GM04503 (cell line): ENCODE data around the gene ZFP36L1.
A peak's percentile ranks its signal among the peaks of the same experiment; 100 is the strongest.

Source experiments
- DNase-seq: peaks from one replicate; pipeline ENCODE4 v3.0.0-alpha.2; 2012; ENCODE audit warnings: low read depth

Gene ZFP36L1

GRCh38 chr14:68792979-68793733 lies at the start of gene ZFP36L1:
Gene ZFP36L1 (minus strand): TSS chr14:68793067. CDS start chr14:68792938, 129 bp downstream.
- DNase-seq: peak; percentile 89

- no peak for DNase-seq
Measured at GRCh38 chr14:68842298-68842697, 49.4 kb upstream of the ZFP36L1 start.

DNA sequence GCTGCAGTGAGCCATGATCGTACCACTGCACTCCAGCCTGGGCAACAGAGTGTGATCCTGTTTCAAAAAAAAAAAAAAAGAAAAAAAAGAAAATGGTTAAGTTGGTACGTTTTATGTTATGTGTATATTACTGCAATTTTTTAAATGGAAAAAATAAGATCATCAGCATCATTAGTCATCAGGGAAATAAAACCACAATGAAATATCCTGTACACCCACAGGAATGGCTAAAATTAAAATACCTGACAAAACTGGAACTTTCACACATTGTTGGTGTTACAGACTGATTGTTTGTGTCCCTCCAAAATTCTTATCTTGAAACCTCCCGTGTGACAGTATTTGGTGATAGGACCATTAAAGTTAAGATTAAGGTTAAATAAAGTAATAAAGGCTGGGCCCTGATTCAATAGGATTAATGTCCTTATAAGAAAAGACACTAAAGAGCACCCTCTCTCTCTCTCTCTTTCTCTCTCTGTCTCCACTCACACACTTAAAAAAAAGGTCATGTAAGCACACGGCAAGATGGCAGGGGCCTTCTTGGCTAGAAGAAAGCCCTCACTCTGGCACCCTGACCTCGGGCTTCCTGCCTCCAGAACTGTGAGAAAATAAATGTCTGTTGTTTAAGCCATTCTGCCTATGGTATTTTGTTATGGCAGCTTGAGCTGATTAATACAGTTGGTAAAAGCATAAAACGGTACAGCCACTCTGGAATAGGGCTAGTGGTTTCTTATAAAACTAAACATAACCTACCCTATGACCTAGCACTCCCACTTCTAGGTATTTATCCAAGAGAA lies 48.3 kb upstream of the ZFP36L1 start:
- no peak for DNase-seq

GRCh38 chr14:68840454-68840853 lies 47.6 kb upstream of the ZFP36L1 start:
- no peak for DNase-seq

DNA sequence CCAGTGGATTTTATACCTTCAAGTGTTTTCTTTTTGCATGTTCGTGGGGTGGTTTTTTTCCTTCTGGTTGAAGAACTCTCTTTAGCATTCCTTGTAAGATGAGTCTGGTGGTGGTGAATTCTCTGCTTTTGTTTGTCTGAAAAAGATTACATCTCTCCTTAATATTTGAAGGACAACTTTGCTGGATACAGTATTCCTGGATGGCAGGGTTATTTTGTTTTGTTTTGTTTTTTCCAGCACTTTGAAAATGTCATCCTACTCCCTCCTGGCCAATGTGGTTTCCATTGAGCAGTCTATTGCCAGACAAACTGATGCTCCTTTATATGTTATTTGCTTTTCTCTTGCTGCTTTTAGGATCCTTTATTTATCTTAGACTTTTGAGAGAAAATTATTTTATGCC lies 43.2 kb upstream of the ZFP36L1 start:
- DNase-seq: no peak

GRCh38 chr14:68834816-68835215 lies 41.9 kb upstream of the ZFP36L1 start:
- no peak for DNase-seq

- DNase-seq: no peak
Measured at GRCh38 chr14:68828698-68829097, 35.8 kb upstream of the ZFP36L1 start.

DNA sequence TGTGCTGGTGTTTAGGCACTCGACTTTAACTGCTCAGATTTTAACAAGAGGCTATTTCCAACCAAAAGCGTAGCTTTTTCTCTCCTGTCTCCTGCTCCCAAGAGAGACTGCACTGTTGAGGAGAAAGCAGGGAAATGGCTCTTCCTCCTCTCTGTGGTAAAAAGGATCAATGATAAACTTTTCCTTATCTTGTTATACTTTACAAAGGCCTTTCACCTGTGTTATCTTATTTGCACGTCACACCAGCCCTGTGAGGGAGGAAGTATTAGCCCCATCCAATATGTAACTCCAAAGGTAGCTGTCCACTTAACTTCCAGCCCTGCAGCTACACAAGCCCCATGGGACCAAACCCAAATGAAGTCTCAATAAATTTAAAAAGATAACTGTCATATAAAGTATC lies 32.9 kb upstream of the ZFP36L1 start:
- DNase-seq: no peak

DNA sequence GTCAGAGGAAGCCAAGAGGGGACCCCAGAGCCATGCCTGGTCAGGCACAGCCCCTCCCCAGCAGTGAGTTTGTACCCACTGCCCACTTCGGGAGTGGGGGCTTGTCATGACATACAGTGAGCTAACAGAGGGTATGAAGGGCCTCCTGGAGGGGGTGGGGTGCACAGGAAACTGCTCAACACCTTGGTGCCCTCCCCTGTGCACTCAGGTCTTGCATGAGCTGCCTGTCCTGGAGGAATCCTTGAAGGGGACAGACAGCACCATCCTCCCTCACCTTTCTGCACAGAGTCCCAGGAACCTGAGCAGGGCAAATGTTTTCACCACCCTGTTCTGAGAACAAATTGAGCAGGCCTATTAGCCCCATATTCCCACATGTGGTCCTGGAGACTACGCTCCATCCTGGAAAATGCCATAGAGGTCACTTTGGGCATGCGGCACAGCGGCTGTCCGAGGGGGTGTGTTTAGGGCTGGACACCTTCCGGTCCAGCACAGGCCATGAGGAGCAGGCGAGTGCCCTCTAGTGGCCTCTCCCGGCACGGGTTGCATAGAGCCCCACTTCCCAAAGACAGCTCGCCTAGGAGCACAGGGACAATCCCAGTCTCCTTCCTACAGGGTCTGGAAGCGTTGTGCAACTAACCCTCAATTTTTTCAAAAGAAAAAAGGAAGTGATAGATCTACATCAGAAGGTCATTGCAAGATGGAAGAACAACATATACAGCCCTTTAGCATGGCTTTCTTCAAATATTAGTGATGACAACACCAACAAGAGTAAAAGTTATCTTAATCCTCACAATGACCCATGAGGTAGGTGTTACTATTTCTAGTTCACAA lies 31.9 kb upstream of the ZFP36L1 start:
- no peak for DNase-seq

DNA sequence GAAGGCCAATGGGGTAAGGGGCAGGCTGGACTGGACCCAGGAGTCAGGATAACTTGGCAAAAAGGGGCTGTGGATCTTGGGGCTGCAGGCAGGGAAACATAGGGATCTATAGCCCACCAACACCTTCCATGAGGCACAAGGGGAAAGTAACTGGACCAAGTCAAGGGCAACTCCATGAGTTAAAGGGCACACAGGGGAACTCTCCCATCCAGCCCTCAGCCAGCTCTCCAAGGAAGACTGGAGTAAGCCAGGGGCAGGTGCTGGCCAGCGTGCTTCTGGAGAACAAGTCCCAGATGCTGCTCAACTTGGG lies 31.3 kb upstream of the ZFP36L1 start:
- no peak for DNase-seq

DNA sequence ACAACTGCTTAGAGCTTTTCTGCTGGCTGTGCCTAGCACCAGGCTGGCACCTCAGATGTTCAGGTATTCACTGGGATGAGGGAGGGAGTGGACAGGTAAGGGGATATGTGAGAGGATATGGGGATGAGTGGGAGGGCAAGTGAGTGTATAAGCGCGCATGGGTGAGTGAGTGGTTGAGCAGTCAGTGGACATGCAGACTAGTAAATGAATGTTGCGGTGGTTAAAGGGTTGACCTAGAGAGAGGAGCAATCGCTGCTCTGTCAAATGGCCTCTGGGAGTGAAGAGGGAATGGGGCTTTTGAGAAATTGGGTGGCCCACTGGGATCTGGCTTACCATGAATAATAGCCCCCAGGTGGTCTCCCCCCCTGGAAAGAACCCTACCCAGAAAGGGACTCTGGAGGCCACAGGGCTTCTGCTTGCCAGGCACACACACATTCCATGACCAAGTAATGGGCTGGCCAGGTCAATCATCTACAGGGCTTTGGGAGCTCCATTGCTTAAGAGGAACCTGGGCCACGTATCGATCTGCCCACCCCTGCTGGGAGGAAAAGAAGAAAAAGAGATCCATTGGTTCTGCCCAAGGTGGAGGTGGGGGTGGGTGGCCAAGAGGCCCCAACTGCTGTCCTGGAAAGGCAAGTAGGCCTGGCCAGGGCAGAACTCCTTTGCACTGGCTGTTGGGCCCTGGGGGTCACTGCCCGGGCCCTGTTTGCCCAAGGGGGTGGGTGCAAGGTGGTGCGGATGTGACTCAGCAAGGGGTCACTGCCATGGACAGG lies 30.8 kb upstream of the ZFP36L1 start:
- no peak for DNase-seq

DNA sequence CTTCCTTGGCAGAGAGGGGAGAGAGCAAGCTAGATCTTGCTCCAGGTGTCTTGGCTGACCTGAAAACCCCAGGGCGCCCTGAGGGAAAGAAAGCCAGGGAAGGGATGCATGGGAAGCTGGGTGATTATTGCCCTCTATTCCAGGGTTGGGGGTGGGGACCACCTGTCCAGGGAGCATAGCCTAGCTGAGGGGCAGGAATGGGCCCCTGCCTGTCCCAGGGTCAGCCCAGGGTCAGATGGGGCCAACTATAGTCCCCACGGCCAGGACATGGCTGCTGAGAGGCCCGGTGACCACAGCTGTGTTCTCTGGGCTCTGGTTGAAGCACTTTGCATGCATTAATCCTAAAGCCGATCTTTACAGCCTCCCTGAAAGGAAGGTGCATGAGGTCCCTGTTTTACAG lies 30.1 kb upstream of the ZFP36L1 start:
- no peak for DNase-seq

DNA sequence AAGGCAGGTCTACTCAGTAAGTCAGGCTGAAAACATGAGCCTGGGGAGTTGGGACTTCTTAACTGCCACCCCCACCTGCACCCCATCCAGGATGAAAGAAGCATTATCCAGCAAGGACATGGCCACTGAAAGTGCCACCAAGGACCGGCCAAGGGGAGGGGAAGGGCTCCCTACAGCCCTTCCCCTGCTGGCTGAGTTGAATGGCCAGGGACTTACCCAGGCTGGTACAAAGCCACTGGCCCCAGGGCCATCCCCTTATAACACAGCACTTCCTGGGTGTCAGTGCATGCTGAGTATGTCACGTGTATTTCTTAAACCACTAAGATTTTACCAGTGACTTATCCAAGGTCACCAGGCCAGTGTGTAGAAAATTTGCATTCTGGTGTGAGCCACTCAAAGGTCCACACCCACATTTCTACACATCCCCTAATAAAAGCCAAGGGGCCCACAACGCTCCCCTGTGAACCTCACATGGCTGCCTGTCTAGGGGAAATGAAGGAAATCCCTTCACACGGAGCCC lies 29.3 kb upstream of the ZFP36L1 start:
- DNase-seq: no peak

GRCh38 chr14:68820999-68821683 lies 28.3 kb upstream of the ZFP36L1 start:
- no peak for DNase-seq

DNA sequence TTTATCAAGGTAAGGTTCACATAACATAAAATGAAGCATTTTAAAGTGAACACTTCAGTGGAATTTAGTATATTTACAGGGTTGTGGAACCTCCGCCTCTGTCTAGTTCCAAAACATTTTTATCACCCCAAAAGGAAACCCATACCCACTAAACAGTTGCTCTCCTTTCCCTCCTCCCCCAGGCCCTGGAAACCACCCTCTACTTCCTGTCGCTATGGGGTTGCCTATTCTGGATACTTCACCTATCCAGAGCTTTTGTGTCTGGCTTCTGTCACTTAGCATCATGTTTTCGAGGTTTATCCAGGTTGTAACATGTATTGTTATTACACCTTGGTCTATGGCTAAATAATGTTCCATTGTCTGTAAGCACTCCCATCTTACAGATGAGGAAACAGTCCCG lies 27.7 kb upstream of the ZFP36L1 start:
- no peak for DNase-seq

- no peak for DNase-seq
Measured at GRCh38 chr14:68820119-68820518, 27.3 kb upstream of the ZFP36L1 start.

- no peak for DNase-seq
Measured at GRCh38 chr14:68819260-68819691, 26.4 kb upstream of the ZFP36L1 start.

- DNase-seq: no peak
Measured at GRCh38 chr14:68817506-68818212, 24.8 kb upstream of the ZFP36L1 start.

- no peak for DNase-seq
Measured at GRCh38 chr14:68816943-68817430, 24.1 kb upstream of the ZFP36L1 start.
